Upper lobe of right lung (tissue), 1 donor: ENCODE measurements around the gene RNF44. TPM values are rescaled to one million over a fixed set of nuclear protein-coding genes. Genes with fewer than 3 reads are reported as not detected.

Experiments used
- ATAC-seq: fragments of 200-7000 bp; cut with Tn5 transposase; one replicate; pipeline ENCODE4 v1.9.1; 2020; ENCODE audit warnings: mild to moderate bottlenecking, moderate library complexity
- DNase-seq: peaks from one replicate; pipeline ENCODE4 v3.0.0-alpha.2; 2020
- H3K27ac ChIP-seq: fragments of 200-600 bp; one replicate; pipeline ENCODE4 v1.8.0; 2022
- H3K27me3 ChIP-seq: fragments of 200-600 bp; one replicate; pipeline ENCODE4 v1.8.0; 2022; ENCODE audit warnings: mild to moderate bottlenecking
- H3K36me3 ChIP-seq: fragments of 200-600 bp; one replicate; pipeline ENCODE4 v1.8.0; 2022
- H3K4me1 ChIP-seq: fragments of 200-600 bp; one replicate; pipeline ENCODE4 v1.8.0; 2022
- H3K4me3 ChIP-seq: fragments of 200-600 bp; one replicate; pipeline ENCODE4 v1.8.0; 2022; ENCODE audit warnings: mild to moderate bottlenecking
- H3K9me3 ChIP-seq: fragments of 200-600 bp; one replicate; pipeline ENCODE4 v1.8.0; 2022
- intact Hi-C: fragments of 100-400 bp; cut with DNase I; formaldehyde crosslinking; loops from one replicate; pipeline ENCODE4 v1.11.0; 2022
- total RNA-seq: library from RNA; stranded (reverse); fragmentation: NEBNext Ultra II Directional; extraction: Animal tissue kit (Norgen Biotek cat#: 25700); gene quantifications from one replicate; pipeline ENCODE4 v1.2.1, GENCODE V29; 2021
- TF ChIP-seq, protein P1 (sequence below): fragments of 200-600 bp; IDR thresholded peaks from one replicate; pipeline ENCODE4 v1.8.0; 2022; ENCODE audit warnings: antibody characterized with exemption
- donor health status: DM: no; HTN: yes; CAD: no; lungs with severe emphysema.

RNF44 gene
- total RNA-seq, 1 donor from 2014 or later, result 48.0 TPM

DNA sequence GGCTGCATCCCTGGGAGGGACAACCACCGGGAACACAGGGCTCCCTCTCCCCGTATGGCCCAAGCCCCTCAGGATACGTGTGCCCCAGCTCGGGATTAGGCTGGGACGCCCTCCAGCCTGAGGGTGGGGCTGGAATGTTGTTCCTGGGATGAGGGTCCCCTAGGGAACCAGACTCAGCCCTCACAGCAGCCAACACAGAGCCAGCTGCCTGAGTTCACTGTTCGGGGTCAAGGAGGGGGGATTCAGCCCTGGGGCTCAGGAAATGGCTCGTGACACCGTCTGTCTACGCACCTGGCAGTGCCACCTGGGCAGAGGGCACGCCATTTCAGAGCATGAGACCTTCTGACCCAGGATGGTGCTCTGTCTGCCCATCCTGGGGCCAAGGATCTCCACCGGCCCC lies 8.9 kb downstream of the RNF44 start:
- DNase-seq (no peak), ATAC-seq (no peak)
- no peak overlapping the region for H3K27ac ChIP-seq
- peaks cover 56% of the 10 kb centered on the region for H3K36me3 ChIP-seq
- TF ChIP-seq, protein P1, sequence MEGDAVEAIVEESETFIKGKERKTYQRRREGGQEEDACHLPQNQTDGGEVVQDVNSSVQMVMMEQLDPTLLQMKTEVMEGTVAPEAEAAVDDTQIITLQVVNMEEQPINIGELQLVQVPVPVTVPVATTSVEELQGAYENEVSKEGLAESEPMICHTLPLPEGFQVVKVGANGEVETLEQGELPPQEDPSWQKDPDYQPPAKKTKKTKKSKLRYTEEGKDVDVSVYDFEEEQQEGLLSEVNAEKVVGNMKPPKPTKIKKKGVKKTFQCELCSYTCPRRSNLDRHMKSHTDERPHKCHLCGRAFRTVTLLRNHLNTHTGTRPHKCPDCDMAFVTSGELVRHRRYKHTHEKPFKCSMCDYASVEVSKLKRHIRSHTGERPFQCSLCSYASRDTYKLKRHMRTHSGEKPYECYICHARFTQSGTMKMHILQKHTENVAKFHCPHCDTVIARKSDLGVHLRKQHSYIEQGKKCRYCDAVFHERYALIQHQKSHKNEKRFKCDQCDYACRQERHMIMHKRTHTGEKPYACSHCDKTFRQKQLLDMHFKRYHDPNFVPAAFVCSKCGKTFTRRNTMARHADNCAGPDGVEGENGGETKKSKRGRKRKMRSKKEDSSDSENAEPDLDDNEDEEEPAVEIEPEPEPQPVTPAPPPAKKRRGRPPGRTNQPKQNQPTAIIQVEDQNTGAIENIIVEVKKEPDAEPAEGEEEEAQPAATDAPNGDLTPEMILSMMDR, result no peak
- no peak overlapping the region for H3K4me3 ChIP-seq
- H3K27me3 ChIP-seq, result no peaks in the 10 kb centered on the region
- peaks cover 22% of the 10 kb centered on the region for H3K4me1 ChIP-seq
- intact Hi-C loops, result no loop called here
- no peaks in the 10 kb centered on the region for H3K9me3 ChIP-seq

DNA sequence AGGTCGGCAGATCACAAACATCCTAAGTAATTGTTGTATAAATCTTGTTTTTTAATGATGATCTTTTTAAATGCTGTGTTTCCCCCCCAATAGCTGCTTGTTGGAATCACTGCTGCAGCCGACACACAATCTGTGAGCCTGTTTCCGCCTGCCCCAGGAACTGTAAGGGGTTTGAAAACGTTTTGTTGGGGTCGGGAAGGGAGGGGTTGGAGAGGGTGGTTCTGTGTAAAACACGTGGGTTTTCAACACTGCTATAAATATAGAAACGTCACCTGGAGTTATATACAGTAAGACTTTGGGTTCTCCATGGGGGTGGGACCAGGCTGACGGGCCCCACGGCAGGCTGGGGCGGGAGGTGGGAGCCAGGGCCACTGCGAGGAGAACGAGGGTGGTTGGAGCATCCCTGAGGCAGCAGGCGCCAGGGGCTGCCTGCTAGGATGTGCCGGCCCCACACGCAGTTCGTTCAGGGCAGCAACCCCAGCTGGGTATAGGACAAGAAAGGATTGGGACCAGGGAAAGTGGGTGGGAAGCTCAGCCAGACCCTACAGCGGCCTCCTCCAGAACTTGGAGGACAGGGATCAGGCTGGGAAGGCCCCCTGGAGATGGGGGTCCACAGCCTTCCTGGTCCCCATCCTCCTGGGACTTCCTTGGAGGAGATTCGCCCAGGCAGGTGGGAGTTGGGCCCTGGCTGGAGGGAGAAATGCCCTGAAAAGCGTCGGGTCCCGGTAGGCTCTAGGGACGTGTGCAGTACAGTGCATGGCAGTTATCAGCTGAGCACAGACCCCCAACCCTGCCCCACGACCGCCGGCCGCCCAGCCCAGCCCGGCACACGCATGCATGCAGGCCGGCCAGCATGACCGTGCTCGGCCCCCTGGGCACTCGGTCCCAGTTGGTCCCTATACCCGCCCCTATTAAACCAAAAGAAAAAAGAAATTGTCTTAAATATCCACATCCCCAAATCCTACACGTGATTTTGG lies 9.7 kb downstream of the RNF44 start:
- H3K27ac ChIP-seq, result no peak overlapping the region
- DNase-seq (no peak), ATAC-seq (no peak)
- H3K4me1 ChIP-seq, result peaks cover 15% of the 10 kb centered on the region
- H3K9me3 ChIP-seq, result no peaks in the 10 kb centered on the region
- intact Hi-C loops, result no loop called here
- no peak overlapping the region for H3K4me3 ChIP-seq
- H3K27me3 ChIP-seq, result no peaks in the 10 kb centered on the region
- peaks cover 56% of the 10 kb centered on the region for H3K36me3 ChIP-seq
- TF ChIP-seq, protein P1, result no peak

DNA sequence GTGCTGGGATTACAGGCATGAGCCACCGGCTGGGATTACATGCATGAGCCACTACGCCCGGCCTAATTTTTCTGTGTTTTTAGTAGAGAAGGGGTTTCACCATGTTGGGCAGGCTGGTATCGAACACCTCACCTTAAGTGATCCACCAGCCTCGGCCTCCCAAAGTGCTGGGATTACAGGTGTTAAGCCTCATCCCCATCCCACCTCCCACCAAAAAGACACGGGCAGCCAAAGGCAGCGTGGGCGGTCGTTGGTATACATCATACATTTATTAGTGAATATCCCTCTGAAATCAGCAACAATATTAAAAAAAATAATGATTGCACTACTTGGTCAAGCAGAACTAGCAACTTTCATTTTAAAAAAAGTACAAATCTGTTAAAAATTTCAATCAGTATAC lies 10.7 kb downstream of the RNF44 start:
- Histone ChIP-seq H3K4me3 (no peak overlapping the region), H3K9me3 (no peaks in the 10 kb centered on the region), H3K27me3 (no peaks in the 10 kb centered on the region), H3K4me1 (peaks cover 5% of the 10 kb centered on the region), H3K27ac (no peak overlapping the region), H3K36me3 (peaks cover 50% of the 10 kb centered on the region)
- DNase-seq, result no peak
- TF ChIP-seq, protein P1, result no peak
- intact Hi-C loops, result no loop called here
- ATAC-seq, result no peak

DNA sequence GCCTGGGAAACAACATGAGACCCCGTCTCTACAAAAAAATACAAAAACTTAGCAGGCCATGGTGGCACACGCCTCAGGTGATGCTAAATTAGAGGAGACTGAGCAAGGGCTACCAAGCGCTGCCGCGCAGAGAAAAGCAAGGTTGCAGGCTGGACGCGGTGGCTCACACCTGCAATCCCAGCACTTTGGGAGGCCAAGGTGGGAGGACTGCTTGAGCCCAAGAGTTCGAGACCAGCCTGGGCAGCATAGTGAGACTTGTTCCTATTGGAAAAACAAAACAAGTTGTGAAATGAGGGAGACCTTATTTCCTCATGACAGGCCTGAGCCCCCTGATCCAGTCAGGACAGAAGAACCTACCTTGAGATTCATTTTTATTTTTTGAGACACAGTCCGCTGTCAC lies 11.5 kb downstream of the RNF44 start:
- Histone ChIP-seq H3K27me3 (no peaks in the 10 kb centered on the region), H3K9me3 (no peaks in the 10 kb centered on the region), H3K4me1 (no peaks in the 10 kb centered on the region), H3K4me3 (no peak overlapping the region), H3K36me3 (peaks cover 42% of the 10 kb centered on the region), H3K27ac (no peak overlapping the region)
- ATAC-seq, result no peak
- DNase-seq, result no peak
- intact Hi-C loops, result no loop called here
- TF ChIP-seq, protein P1, result no peak

DNA sequence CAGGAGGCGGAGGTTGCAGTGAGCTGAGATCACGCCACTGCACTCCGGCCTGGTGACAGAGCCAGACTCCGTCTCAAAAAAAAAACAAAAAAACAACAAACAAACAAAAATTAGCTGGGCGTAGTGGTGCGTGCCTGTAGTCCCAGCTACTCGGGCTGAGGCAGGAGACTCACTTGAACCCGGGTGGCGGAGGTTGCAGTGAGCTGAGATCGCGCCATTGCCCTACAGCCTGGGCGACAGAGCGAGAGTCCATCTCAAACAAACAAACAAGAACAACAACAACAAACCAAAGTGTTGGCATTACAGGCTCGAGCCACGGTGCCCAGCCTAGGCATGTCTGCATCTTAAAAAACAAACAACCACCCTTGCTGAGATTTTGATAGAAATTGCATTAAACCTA lies 12.2 kb downstream of the RNF44 start:
- H3K4me3 ChIP-seq, result no peak overlapping the region
- ATAC-seq, result no peak

More for the DNA sequence above, 12.2 kb downstream of the RNF44 start:
- Histone ChIP-seq H3K9me3 (no peaks in the 10 kb centered on the region), H3K27ac (no peak overlapping the region), H3K27me3 (no peaks in the 10 kb centered on the region), H3K36me3 (peaks cover 37% of the 10 kb centered on the region), H3K4me1 (no peaks in the 10 kb centered on the region)
- intact Hi-C loops, result no loop called here
- TF ChIP-seq, protein P1, result no peak
- DNase-seq, result no peak
